Measurements from ENCODE around the gene VPS26B.
A peak's percentile ranks its signal among the peaks of the same experiment; 100 is the strongest.
"Not testable (repeated sequence)": the region's sequence is repeated elsewhere in the genome, so short reads cannot be mapped to it uniquely, and the experiment has no call there.

The VPS26B gene

DNA sequence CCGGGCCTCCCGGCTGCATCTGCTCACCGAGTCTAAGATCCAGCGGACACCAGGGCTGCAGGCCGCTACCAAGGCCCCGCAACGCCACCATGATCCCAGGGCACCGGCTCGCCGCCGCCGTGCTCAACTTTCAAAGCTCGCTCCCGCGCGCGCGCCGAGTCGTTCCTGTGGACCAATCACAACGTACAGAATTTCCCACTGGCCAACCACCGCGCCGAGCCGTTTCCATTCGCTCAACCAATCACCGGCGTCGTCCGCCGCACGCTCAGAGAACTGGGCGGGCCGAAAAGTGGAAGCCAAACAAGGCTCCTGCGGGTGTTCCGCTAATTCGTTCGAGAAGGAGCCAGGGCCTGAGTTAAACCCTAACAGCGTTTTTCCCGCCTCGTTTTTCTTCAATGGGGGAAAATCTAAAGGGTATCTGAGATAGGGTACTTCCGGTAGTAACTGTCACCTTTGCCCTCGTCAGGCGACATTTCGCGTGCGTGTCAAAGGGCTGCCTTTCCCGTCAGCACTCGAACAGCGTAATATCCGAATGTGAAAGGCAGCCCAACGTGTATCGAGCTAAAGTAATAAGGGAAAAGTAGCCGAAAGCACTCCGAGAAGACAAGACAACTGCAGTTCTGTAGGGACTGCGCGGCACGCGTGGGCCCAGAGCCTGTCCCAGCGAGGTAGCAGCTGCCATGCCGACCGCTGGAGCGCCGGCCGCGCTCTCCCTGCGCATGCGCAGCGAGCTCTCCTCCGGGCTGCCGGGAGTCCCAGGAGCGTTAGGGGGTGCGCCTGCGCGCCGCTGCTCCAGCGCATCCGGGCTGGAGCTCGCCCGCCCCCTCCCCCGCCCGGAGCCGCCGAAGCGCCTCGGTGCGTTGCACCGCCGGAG, at the start of gene VPS26B, which contains the start of gene NCAPD3:
TSS of gene VPS26B (plus strand) at position 836 of the 874 bp plus-strand sequence. CDS start 452 bp downstream, outside the sequence.
TSS of gene NCAPD3 (minus strand) at position 132 of the 874 bp plus-strand sequence. CDS start at position 91, 41 bp downstream.
- peak; percentile 95 for DNase-seq

GRCh38 chr11:134176284-134176683, 48.2 kb upstream of the VPS26B start:
- no peak for DNase-seq

GRCh38 chr11:134178032-134178674, 46.3 kb upstream of the VPS26B start:
- no peak for DNase-seq

DNA sequence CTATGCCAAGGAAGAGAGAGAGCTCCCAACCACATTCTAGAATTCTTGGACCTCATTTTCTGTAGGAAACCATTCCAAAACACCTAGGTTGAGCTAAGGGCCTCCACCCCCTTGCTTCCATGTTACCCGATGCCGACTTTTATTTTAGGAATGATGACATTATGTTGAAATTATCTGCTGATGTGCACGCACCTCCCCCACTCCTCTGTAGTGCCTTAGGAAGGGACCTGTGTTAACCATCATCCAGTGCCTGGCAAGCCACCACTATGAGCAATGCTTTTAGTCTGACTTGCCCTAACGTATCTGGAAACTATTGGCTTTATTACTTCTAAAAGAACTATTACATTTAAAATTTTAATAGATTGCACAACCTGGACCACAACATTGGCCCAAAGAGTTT, 42.8 kb upstream of the VPS26B start:
- DNase-seq = no peak

DNA sequence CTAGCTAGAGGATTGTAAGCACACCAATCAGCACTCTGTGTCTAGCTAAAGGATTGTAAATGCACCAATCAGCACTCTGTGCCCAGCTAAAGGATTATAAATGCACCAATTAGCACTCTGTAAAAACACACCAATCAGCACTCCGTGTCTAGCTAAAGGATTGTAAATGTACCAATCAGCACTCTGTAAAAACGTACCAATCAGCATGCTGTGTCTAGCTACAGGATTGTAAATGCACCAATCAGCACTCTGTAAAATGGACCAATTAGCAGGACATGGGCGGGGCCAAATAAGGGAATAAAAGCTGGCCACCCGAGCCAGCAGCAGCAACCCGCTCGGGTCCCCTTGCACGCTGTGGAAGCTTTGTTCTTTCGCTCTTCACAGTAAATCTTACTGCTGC, 36.4 kb upstream of the VPS26B start:
- not testable (repeated sequence) for DNase-seq

DNA sequence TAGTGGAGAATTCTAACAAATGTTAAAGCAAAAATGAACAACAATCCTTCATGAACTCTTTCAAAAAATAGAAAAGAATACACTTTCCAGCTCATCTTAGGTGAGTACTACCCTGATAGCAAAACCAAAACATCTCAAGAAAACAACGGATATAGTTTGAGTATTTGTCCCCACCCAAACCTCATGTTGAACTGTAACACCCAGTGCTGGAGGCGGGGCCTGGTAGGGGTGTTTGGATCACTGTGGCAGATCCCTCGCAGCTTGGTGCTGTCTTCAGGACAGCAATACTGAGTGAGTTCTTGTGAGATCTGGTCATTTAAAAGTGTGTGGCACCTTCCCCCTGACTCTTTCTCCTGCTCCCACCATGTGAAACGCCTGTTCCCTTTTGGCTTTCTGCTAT, 27.7 kb upstream of the VPS26B start:
- no peak for DNase-seq

GRCh38 chr11:134199531-134199930, 24.9 kb upstream of the VPS26B start:
- no peak for DNase-seq

GRCh38 chr11:134200688-134201087, 23.8 kb upstream of the VPS26B start:
- DNase-seq = no peak

DNA sequence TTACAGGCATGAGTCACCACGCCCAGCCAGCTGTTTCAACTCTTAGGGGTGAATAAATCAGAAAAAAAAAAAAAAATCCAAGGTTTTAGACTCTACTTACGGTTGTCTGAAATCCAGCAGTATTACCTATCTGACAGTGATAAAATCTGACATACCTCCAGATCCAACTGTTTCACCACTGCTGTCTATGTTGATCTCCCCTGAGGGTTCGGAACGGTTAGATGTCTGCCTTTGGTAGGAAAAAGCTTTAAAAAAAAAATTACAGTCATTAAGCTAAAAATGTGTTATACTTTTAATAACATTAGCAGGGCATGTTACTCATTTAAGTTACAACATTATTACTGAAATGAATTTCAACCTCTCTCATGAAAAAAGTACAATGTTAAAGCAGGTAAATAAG, 21.8 kb upstream of the VPS26B start:
- DNase-seq = no peak

- no peak for DNase-seq
These were observed 18.7 kb upstream of the VPS26B start for GRCh38 chr11:134205729-134206128.

DNA sequence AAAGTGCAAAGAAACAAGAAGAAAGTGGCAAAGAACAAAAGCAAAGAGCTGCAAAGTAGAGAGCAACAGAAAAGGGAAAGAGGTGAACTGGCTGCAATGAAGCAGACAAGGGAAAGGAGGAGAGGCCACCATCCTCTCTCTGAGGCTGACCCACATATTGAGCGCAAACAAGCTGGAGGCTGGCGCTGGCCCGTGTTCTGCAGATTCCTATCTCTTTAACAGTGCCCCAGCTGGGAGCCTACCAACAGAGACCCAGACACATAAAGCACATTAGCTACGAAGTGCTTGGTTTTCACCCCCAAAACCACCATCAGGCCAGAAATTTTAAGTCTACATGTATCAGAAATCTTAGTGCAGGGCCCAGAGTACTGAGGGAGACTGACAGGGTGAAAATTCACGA, 18.3 kb upstream of the VPS26B start:
- no peak for DNase-seq

DNA sequence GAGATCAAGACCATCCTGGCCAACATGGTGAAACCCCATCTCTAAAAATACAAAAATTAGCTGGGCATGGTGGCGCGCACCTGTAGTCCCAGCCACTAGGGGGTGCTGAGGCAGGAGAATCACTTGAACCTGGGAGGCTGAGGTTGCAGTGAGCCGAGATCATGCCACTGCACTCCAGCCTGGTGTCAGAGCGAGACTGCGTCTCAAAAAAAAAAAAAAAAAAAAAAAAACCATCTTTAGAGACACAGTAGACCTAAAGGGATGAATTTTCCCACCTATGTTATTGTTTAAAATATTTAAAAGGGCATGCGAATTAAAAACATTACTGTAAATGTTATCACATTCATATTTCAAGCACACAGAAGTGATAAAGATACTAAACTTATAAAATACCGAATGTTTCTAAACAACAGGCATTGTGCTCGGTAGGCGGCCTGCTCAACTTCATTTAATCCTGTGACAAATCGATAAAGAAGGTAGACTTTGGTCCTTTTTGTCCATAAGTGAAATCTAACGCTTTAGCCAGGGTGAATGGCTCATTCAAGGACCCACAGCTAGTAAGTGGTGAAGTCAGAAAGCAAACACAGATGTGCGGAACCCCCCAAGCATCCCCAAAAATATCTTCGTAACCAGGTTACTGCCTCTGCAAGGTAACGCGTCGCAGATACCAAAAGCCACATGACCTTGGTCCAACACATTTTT, 16.8 kb upstream of the VPS26B start:
- peak; percentile 17 for DNase-seq

GRCh38 chr11:134215836-134216235, 8.6 kb upstream of the VPS26B start:
- DNase-seq = no peak

DNA sequence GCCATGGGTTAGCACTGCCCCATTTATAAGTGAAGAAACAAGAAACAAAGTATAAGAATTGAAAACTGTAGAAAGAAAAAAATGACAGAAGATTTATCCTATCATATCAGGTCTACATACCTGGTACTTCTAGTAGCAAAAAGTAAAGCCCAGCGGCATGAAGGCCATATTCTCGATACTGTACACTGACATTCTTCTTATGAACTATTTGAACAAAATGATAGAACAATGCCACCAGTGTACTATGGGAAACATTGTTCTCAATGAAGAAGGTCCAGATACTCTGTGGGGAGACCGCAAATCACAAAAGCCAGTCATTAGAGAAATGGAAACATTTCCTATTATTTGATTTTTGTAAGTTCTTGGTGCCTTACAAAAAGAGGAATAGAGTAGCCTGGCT, 7.7 kb upstream of the VPS26B start:
- no peak for DNase-seq

DNA sequence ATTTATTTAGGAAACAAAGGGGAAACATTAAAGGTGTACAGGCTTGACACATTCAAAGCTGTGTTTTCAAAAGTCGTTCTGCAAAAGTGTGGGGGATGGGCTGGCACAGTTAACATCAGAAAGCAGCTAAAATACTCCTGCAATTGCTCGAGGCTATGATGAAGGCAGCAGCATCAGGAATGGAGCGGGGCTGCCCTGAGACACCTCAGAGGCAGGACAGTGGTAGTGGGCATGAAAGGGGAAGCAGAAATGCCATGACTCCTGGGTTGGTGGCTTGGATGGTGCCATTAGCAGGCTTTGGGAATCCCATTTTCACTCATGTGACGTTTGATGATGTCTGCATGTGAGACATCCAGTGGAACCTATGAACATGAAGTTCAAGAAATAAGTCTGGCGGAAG, 1.4 kb upstream of the VPS26B start:
- no peak for DNase-seq

GRCh38 chr11:134224710-134225664, 516 bp downstream of the VPS26B start:
- peak; percentile 85 for DNase-seq

- no peak for DNase-seq
These were observed 2.4 kb downstream of the VPS26B start for GRCh38 chr11:134226806-134227325.

DNA sequence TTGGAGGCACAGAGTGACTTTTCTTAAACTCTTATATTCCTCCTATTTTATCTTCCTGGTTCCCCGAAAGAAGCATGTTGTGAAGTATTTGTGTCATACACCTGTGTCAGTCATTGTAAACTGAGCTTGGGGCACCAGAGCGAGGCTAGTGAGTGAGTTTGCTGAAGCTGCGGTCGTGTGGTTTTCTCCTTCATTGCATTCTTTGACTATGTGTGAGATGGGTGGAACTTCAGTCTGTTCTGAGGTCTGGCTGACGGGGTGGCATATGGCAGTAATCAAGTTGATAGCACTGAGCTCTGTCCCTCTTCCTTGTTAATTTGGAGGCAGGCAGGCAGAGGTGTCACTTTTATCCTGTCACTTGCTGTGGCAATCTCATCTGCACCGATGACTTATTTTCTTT, 4.2 kb downstream of the VPS26B start:
- DNase-seq = no peak

GRCh38 chr11:134229126-134229790, 4.8 kb downstream of the VPS26B start:
- no peak for DNase-seq

DNA sequence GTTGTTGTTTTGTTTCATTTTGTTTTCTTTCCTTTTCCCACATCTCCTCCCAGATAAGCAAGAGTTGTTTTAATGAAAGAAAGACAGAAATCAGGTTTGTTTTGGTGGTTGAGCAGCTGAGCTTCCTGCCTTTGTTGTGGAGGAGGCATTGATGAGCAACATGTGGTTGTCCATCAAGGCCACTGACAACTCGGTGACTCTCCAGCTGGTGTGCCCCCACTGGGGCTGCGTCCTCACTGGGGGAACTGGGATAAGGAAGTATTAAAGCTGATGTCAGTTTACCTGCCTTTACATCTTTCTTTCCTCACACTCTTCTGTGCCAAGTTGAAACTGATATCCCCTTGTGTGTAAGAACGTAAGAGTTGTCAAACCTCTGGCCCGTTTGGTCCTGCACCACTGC, 5.9 kb downstream of the VPS26B start:
- DNase-seq = no peak

- DNase-seq = no peak
These were observed 7.6 kb downstream of the VPS26B start for GRCh38 chr11:134231958-134232659.
